ENCODE data around the gene RFX2. TPM values are rescaled to one million over a fixed set of nuclear protein-coding genes. Genes with fewer than 3 reads are reported as not detected.

The RFX2 gene
- total RNA-seq, 2 donors from 2014 or later = 21.7 to 30.3 TPM

DNA sequence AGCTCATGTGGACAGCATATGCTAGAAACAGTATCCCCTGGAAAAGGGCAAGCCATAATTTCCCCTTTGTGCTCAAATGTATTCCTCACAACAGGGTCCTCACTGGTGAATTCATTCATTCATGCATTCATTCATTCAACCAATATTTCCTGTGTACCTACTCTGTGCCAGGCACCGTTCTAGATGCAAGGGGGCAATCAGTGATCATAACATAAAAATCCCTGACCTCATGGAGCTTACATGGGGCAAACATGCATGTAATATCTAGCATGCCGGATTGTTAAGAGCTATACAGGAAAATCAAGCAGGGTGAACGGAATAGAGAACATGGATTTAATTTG lies 134.9 kb downstream of the RFX2 start:
- Histone ChIP-seq H3K36me3 (no peaks in the 10 kb centered on the region), H3K4me3 (no peak overlapping the region), H3K4me1 (ENCODE audit: control insufficient read depth in 1 of 2, low read depth in 2 of 2) (peaks cover 37 to 48% of the 10 kb centered on the region in 2 donors), H3K27me3 (replicated peaks; ENCODE audit: insufficient read depth) (no peaks in the 10 kb centered on the region), H3K27ac (no peak overlapping the region), H3K9me3 (no peaks in the 10 kb centered on the region)
- no peak for DNase-seq (ENCODE audit: low spot score)
- ATAC-seq (ENCODE audit: insufficient number of reproducible peaks, low FRiP score, low read depth) = no peak
- TF ChIP-seq, protein P1, sequence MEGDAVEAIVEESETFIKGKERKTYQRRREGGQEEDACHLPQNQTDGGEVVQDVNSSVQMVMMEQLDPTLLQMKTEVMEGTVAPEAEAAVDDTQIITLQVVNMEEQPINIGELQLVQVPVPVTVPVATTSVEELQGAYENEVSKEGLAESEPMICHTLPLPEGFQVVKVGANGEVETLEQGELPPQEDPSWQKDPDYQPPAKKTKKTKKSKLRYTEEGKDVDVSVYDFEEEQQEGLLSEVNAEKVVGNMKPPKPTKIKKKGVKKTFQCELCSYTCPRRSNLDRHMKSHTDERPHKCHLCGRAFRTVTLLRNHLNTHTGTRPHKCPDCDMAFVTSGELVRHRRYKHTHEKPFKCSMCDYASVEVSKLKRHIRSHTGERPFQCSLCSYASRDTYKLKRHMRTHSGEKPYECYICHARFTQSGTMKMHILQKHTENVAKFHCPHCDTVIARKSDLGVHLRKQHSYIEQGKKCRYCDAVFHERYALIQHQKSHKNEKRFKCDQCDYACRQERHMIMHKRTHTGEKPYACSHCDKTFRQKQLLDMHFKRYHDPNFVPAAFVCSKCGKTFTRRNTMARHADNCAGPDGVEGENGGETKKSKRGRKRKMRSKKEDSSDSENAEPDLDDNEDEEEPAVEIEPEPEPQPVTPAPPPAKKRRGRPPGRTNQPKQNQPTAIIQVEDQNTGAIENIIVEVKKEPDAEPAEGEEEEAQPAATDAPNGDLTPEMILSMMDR (IDR thresholded peaks at IDR 0.05) = no peak

DNA sequence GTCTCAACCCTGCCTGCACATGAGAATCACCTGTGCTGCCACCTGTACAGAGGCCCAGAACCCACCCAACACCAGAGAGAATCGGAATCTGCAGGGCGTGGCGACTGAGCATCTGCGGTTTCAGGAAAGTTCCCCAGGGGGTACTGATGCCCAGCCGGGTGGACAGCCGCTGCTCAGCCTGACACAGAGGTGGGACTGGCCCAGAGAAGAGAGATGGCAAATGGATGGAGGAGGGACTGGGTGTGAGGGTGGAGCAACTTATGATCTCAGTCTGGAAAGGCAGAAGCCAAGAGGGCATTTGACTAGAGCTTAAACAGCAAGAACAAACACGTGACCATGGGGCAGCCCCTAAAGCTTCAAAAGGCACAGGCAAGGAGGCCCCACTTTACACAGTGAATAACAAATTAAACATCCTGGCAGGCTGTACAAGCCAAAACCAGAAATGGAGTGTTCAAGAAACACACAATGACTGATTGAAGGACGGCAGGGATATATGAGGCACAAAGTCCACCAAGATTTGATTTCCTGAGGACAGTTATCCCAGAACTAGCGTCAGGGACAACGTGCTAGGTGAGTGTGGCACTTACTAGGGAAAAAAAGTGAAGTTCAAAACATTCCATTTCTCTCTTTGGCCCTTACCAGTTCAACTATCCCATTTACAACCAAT lies 135.4 kb downstream of the RFX2 start:
- no peak for ATAC-seq (ENCODE audit: insufficient number of reproducible peaks, low FRiP score, low read depth)
- TF ChIP-seq, protein P1 (IDR thresholded peaks at IDR 0.05) = no peak
- H3K9me3 ChIP-seq = no peaks in the 10 kb centered on the region
- H3K4me3 ChIP-seq = no peak overlapping the region
- H3K27me3 ChIP-seq (replicated peaks; ENCODE audit: insufficient read depth) = no peaks in the 10 kb centered on the region
- DNase-seq (ENCODE audit: low spot score) = no peak
- peaks cover 37 to 43% of the 10 kb centered on the region in 2 donors for H3K4me1 ChIP-seq (ENCODE audit: control insufficient read depth in 1 of 2, low read depth in 2 of 2)
- H3K36me3 ChIP-seq = no peaks in the 10 kb centered on the region
- no peak overlapping the region for H3K27ac ChIP-seq

DNA sequence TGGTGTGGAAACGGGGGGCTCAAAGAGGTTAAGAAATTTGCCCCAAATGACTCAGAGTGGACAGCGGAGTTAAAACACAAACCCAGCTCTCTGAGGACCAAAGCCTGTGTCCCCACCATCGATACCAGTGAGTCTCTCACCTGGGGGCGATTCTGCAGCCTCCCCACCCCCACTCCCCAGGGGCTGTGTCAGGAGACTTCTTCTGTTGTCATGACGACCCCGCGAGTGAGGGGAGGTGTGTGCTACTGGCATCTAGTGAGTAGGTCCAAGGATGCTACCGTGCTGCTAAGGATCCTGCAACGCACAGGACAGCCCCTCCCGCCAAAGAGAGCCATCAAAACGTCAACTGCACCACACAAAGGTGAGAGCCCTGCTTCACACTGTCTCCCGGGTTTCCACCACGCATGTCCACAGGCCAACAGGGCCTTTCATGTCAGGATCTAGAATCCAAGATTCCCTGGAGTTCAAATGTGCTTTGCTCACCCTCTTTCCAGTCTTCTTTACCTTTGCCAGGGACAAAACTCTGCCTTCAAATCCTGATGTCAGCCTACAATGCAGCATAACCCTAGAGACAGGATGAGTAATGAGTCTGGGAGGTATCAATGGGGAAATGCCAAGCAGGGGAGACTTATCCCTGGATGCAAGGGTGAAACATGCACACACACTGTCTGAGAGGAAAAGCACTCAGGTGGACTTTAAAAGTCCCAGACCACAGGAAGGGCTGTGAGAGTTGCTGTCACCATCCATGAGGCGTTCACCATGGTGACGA lies 136.2 kb downstream of the RFX2 start:
- TF ChIP-seq, protein P1 (IDR thresholded peaks at IDR 0.05) = no peak
- Histone ChIP-seq H3K4me1 (ENCODE audit: control insufficient read depth in 1 of 2, low read depth in 2 of 2) (peaks cover 32 to 35% of the 10 kb centered on the region in 2 donors), H3K27me3 (replicated peaks; ENCODE audit: insufficient read depth) (no peaks in the 10 kb centered on the region), H3K27ac (no peak overlapping the region), H3K36me3 (no peaks in the 10 kb centered on the region), H3K9me3 (no peaks in the 10 kb centered on the region), H3K4me3 (no peak overlapping the region)
- ATAC-seq (ENCODE audit: insufficient number of reproducible peaks, low FRiP score, low read depth) = no peak
- no peak for DNase-seq (ENCODE audit: low spot score)

DNA sequence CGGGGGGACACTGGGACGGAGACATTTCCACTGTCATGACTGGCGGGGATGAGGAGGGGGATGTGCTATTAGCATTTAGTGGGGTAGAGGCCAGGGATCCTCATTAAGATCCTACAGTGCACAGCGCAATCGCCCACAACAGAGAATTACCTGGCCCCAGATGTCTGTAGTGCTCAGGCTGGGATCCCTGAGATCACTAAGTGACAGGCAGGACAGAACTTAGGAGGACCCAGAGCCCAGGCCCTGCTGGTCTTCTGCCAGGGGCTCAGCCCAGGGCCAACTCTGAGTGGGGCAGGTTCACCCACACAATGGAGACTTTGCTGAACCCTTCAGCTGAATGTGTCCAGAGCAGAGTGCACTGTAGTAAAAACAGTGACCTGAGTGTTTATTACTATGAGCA lies 136.9 kb downstream of the RFX2 start:
- no peaks in the 10 kb centered on the region for H3K36me3 ChIP-seq
- TF ChIP-seq, protein P1 (IDR thresholded peaks at IDR 0.05) = no peak
- H3K27me3 ChIP-seq (replicated peaks; ENCODE audit: insufficient read depth) = no peaks in the 10 kb centered on the region
- H3K4me3 ChIP-seq = no peak overlapping the region
- ATAC-seq (ENCODE audit: insufficient number of reproducible peaks, low FRiP score, low read depth) = no peak
- H3K4me1 ChIP-seq (ENCODE audit: control insufficient read depth in 1 of 2, low read depth in 2 of 2) = peaks cover 29 to 34% of the 10 kb centered on the region in 2 donors
- H3K27ac ChIP-seq = no peak overlapping the region
- no peak for DNase-seq (ENCODE audit: low spot score)
- H3K9me3 ChIP-seq = no peaks in the 10 kb centered on the region

DNA sequence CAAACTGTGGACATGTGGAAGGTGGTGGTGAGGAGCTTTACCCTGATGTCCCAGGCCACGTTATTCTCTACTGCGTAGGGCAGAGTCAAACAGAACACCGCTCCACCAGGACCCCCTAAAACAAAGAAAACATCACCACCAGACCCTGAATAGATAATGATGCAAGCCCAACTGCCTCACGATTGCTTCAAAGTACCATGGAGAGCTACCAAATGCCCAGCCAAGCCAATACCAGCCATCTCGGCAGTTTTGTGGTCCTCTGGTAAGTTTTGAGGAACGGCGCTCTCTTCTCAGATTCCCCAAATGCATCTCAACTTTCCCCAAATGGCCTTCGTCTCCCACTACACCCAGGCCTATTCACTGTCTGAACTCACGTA lies 138.0 kb downstream of the RFX2 start:
- Histone ChIP-seq H3K27ac (no peak overlapping the region), H3K4me3 (no peak overlapping the region)
- TF ChIP-seq, protein P1 (IDR thresholded peaks at IDR 0.05) = no peak

More for the DNA sequence above, 138.0 kb downstream of the RFX2 start:
- ATAC-seq (ENCODE audit: insufficient number of reproducible peaks, low FRiP score, low read depth) = no peak
- no peaks in the 10 kb centered on the region for H3K9me3 ChIP-seq
- no peaks in the 10 kb centered on the region for H3K27me3 ChIP-seq (replicated peaks; ENCODE audit: insufficient read depth)
- no peak for DNase-seq (ENCODE audit: low spot score)
- H3K36me3 ChIP-seq = no peaks in the 10 kb centered on the region
- H3K4me1 ChIP-seq (ENCODE audit: control insufficient read depth in 1 of 2, low read depth in 2 of 2) = peaks cover 33 to 43% of the 10 kb centered on the region in 2 donors

Data from thoracic aorta (tissue), 2 donors.